Astrocyte of the cerebellum (primary cell): ENCODE data around the gene DIPK1A.

Experiments
- DNase-seq: peaks from one replicate; pipeline ENCODE4 v3.0.0-alpha.2; 2011; ENCODE audit warnings: low read depth
- H3K4me3 ChIP-seq: 2 replicates; pipeline ENCODE4 v1.5.1; 2011; ENCODE audit warnings: mild to moderate bottlenecking, low read depth, low read length, moderate library complexity
- CTCF ChIP-seq: IDR thresholded peaks from 2 replicates; pipeline ENCODE4 v1.5.1; 2012; ENCODE audit warnings: low read length, low read depth, moderate library complexity, mild to moderate bottlenecking; ENCODE audit errors: missing control alignments
- in situ Hi-C: cut with HindIII; loops from 2 replicates; pipeline ENCODE4 v1.10.0; 2017; ENCODE audit warnings: low sequenced_read_pairs

The DIPK1A gene

GRCh38 chr1:92993581-92993980, 32.3 kb upstream of the DIPK1A start:
- H3K4me3 ChIP-seq = no peak overlapping the region
- DNase-seq = no peak
- in situ Hi-C loops = no loop called here
- no peak for TF ChIP-seq CTCF

GRCh38 chr1:92992877-92993276, 31.6 kb upstream of the DIPK1A start:
- no peak for DNase-seq
- in situ Hi-C loops = no loop called here
- no peak for TF ChIP-seq CTCF
- no peak overlapping the region for H3K4me3 ChIP-seq

GRCh38 chr1:92992054-92992453, 30.8 kb upstream of the DIPK1A start:
- no peak for DNase-seq
- no peak overlapping the region for H3K4me3 ChIP-seq
- in situ Hi-C loops = no loop called here
- no peak for TF ChIP-seq CTCF

GRCh38 chr1:92990828-92991227, 29.6 kb upstream of the DIPK1A start:
- TF ChIP-seq CTCF = no peak
- DNase-seq = no peak
- H3K4me3 ChIP-seq = no peak overlapping the region
- in situ Hi-C loops = no loop called here

GRCh38 chr1:92989936-92990583, 28.8 kb upstream of the DIPK1A start:
- in situ Hi-C loops = no loop called here
- DNase-seq = no peak
- TF ChIP-seq CTCF = no peak
- H3K4me3 ChIP-seq = no peak overlapping the region

- TF ChIP-seq CTCF = no peak
- in situ Hi-C loops = no loop called here
- H3K4me3 ChIP-seq = no peak overlapping the region
- no peak for DNase-seq
Measured at GRCh38 chr1:92989253-92989652, 28.0 kb upstream of the DIPK1A start.
